Activated T-cell treated with anti-CD3 and anti-CD28 coated beads for 24 hours (primary cell): Measurements from ENCODE around the gene PERCC1.

Source experiments
- DNase-seq: peaks from one replicate; pipeline ENCODE4 v3.0.0-alpha.2; 2020; ENCODE audit warnings: low read depth

Gene PERCC1

GRCh38 chr16:1430759-1431496 lies at the start of gene PERCC1:
Gene PERCC1 (plus strand): TSS chr16:1431078. CDS start chr16:1432594, 1,516 bp downstream.
- DNase-seq, result no peak

GRCh38 chr16:1381612-1382406 lies 49.1 kb upstream of the PERCC1 start:
- DNase-seq, result no peak

GRCh38 chr16:1383556-1383955 lies 47.3 kb upstream of the PERCC1 start:
- no peak for DNase-seq

- DNase-seq, result no peak
These were observed 45.6 kb upstream of the PERCC1 start for GRCh38 chr16:1385232-1385631.

- DNase-seq, result no peak
These were observed 43.5 kb upstream of the PERCC1 start for GRCh38 chr16:1387331-1387730.

GRCh38 chr16:1389762-1390161 lies 41.1 kb upstream of the PERCC1 start:
- no peak for DNase-seq

- no peak for DNase-seq
These were observed 40.6 kb upstream of the PERCC1 start for GRCh38 chr16:1390239-1390779.

- DNase-seq, result no peak
These were observed 38.1 kb upstream of the PERCC1 start for GRCh38 chr16:1392826-1393225.

GRCh38 chr16:1393613-1394176 lies 37.2 kb upstream of the PERCC1 start:
- DNase-seq, result no peak

GRCh38 chr16:1394367-1394951 lies 36.4 kb upstream of the PERCC1 start:
- DNase-seq, result no peak

GRCh38 chr16:1395444-1396031 lies 35.3 kb upstream of the PERCC1 start:
- DNase-seq, result no peak

- DNase-seq, result no peak
These were observed 33.1 kb upstream of the PERCC1 start for GRCh38 chr16:1397779-1398178.

GRCh38 chr16:1398351-1398750 lies 32.5 kb upstream of the PERCC1 start:
- DNase-seq, result no peak

- DNase-seq, result no peak
These were observed 31.9 kb upstream of the PERCC1 start for GRCh38 chr16:1398826-1399581.

GRCh38 chr16:1401061-1401757 lies 29.7 kb upstream of the PERCC1 start:
- no peak for DNase-seq

- DNase-seq, result no peak
These were observed 29.1 kb upstream of the PERCC1 start for GRCh38 chr16:1401758-1402154.

GRCh38 chr16:1403036-1403435 lies 27.8 kb upstream of the PERCC1 start:
- DNase-seq, result no peak

GRCh38 chr16:1403733-1404132 lies 27.1 kb upstream of the PERCC1 start:
- no peak for DNase-seq

- DNase-seq, result no peak
These were observed 23.1 kb upstream of the PERCC1 start for GRCh38 chr16:1407753-1408152.

GRCh38 chr16:1408171-1408837 lies 22.6 kb upstream of the PERCC1 start:
- DNase-seq, result peak; percentile 95
